ENCODE results near the gene TNNT2. TPM values are rescaled to one million over a fixed set of nuclear protein-coding genes. Genes with fewer than 3 reads are reported as not detected.

Gene TNNT2
- total RNA-seq, 1 experiment from 2014 or later: not detected

DNA sequence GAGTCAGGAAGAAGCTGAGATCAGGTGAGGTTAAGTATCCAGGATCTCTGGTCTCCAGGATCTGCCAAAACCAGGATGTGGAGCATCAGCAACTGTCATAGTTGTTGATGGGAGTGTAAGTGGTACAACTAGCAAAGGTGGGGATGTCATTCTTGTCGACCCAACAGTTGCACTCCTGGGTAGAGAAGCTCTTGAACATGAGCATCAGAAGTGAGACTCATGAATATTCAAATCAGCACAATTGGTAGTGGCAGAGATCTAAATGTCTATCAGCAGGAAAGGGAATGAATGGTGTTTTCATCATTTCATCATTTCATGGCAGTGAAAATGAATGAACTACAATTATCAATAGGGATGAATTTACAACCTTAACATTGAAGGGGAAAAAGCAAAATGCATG is 25.9 kb upstream of the TNNT2 start:
- no peak for DNase-seq (ENCODE audit: low read depth)

DNA sequence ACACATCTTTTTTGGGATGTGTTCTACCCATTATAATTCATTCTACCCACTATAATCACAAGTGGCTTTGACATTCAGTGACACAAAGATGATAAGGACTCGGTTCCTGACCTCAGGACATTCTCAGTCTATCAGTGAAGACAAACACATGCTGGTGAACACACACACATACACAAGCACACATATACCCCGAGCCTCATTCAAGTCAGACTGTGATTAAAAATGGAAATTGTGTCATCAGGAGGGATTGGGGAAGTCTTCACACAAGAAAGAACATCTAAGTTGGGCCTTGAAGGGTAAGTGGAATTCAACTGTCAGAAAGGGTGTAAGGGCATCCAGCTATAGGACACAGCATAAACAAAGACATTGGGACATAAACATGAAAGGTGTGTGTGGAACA is 24.2 kb upstream of the TNNT2 start:
- no peak for DNase-seq (ENCODE audit: low read depth)

DNA sequence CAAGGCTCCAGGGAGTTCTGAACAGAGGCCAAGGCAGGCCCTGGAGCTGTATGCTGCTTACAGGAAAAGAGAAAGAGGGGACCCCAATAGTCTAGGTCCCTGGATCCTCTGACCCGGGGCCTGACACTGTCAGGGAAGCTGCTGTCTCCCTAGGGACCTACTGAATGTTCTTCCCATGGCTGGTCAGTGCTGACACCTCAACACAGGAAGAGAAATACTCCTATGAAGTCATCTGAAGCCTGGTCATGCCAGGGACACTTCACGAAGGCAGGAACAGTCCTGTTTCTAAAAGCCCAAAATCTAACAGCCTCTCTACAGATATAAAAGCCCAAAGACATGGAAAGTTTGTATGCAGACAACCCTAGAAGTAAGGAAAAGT is 23.4 kb upstream of the TNNT2 start:
- no peak for DNase-seq (ENCODE audit: low read depth)

DNA sequence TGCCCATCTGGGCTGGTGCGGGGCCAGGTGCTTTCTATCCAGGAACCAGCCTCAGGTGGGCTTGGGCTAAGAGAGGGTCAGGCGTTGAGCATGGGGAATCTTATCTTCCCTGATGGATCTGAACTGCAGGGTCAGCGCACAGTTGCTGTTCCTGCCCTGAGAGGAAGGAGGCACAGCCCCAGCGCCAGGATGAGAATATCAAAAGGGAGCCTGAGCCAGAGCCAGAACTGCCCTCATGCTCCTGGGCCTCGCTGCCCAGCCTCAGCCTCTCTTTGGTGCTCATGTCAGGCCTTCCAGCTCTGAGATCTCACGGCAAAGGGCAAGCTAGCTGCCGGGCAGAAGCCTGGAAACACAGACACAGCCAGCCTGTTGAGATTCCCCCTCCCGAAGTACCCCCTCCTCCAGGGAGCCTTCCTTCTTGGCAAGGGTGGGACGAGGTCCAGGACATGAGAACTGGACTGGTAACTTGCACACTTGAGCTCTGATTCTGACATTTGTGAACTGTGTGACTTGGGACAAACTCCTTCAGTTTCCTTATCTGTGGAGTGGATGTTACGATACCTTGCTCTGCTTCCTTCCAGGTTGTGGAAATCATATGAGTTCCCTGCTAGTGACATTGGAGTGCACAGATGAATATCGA is 22.9 kb upstream of the TNNT2 start:
- DNase-seq (ENCODE audit: low read depth): no peak

DNA sequence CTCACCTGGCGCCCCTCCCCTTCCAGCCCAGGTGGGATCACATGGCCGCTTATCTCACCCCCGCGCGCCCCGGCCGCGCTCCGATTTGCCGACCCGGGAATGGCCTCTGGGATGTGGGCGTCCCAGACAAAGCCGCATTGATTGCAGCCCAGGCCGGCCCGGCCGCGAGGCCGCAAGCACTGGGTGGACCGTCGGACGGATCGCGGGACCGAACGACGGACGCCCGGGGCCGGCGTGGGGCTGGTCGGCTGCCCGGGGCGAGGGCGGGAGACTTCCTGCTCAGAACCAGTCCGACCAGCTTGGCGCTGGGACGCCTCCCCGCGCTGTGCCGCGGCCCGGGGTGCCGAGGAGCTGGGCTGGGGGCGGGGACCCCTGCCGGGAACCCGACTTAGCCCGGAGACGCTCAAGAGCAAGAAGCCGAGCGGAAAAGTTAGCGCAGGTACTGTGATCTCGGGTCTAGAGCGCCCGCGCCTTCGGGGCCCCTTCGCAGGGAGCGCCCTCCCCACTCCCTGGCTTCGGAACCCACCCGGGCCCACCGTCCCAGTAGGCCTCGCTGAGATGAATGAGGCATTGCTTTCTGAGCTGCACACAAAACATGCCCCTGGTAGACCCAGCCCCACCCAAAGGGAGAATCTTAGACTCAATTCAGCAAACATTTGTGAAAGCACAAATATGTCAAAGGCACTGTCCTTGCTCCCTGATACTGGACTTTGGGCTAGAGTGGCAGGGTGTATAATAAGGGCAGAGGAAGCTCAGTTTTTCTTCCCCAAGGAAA is 22.1 kb upstream of the TNNT2 start:
- DNase-seq (ENCODE audit: low read depth): no peak

- DNase-seq (ENCODE audit: low read depth): no peak
Measured at GRCh38 chr1:201399018-201399351, 21.5 kb upstream of the TNNT2 start, which contains the start of gene LAD1. Gene LAD1, minus strand, starts transcription at chr1:201399324. Its CDS starts 18 bp downstream, at chr1:201399306.

DNA sequence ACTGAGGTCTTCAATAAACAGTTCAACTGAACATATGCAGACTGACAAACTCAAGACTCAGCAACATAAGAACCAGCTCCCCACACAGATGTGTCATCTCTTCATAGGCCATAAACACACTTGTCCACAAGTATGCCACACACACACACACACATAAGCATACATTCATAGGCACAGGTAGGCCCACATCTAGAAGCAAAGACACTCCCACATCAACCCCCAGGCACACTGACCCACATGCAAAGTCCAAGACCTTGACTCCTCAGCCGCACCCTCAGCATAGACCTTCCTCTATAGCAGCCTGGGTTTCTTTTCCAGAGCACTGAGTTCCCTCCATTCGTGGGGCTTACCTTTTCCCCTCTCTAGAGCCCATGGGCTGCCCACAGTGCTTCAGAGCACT is 20.2 kb upstream of the TNNT2 start:
- DNase-seq (ENCODE audit: low read depth): no peak

- DNase-seq (ENCODE audit: low read depth): no peak
Measured at GRCh38 chr1:201396861-201397464, 19.5 kb upstream of the TNNT2 start.

DNA sequence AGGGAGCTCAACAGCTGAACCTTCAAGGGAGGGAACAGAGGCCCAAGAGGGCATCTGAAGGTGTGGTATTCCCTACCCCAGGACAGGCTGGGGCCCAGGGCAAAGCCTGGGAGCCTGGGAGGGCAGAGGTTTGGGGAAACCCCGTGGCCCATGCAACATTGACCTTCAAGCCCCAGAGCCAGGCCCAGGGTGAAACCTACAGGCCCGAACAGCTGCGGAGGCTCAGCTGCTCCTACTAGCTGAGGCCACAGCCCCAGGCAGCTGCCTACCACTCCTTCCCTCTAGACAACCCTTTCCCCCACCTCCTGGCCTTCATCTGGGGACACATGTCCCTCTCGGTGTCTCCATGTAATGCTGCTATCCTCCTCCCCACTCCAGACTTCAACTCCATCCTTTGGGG is 18.5 kb upstream of the TNNT2 start:
- no peak for DNase-seq (ENCODE audit: low read depth)

- no peak for DNase-seq (ENCODE audit: low read depth)
Measured at GRCh38 chr1:201394591-201394990, 17.1 kb upstream of the TNNT2 start.

DNA sequence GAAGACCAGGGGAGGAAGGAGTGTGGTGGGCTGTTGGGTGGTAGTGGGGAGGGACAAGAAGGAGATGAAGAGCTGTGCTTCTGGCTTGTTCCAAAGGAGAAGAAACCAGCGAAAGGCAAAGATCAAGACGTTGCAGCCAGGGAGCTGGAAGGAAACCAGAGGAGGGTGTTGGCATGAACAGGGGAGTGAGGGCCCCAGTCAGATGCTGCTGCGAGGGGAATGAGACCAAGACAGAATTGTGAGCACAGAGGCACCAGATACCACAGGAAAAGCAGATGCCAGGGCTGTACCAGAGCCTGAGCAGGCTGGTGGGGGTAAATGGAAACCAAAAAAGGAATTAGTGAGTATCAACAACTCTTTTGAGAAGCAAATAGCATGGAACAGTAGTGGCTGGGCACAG is 15.6 kb upstream of the TNNT2 start:
- no peak for DNase-seq (ENCODE audit: low read depth)

- DNase-seq (ENCODE audit: low read depth): no peak
Measured at GRCh38 chr1:201391651-201392511, 14.4 kb upstream of the TNNT2 start.

GRCh38 chr1:201391225-201391624 is 13.7 kb upstream of the TNNT2 start:
- DNase-seq (ENCODE audit: low read depth): no peak

DNA sequence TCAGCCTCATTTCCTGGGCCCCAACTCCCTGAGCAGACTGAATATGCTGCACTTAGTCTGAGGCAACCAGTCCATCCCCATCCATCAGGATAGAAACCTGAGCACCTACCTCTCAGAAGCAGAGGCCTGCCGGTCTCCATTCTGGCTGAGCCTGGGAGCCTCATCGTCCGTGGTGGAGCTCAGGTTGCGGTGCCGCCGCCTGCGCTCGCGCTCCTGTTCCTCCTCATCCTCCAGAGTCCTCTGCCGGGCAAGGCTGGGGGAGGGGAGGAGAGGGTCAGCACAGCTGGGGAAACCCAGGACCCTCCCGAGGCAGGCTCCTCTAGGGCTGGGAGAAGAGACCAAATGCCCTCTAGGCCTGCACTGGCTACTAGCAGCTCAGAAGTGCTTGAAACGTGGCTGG is 11.6 kb upstream of the TNNT2 start:
- DNase-seq (ENCODE audit: low read depth): no peak

DNA sequence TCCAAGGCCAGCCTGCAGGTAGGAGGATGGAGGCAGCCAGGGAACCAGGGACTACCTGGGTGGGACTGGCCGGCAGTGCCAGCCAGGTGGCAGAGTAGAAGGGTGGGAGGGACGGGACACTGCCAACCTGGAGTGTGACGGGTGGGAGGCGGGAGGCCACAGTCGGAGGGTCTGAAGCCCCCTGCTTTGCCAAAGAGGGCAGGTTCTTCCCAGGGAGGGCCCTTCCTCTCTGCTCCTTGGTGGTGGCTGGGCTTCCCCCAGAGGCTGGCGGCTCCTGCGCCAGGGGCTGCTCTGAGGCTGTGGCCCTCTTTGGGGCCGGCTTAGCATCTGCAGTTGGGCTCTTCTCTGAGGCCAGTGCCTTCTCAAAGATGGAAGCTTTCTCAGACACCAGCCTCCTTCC is 8.7 kb upstream of the TNNT2 start:
- DNase-seq (ENCODE audit: low read depth): no peak

DNA sequence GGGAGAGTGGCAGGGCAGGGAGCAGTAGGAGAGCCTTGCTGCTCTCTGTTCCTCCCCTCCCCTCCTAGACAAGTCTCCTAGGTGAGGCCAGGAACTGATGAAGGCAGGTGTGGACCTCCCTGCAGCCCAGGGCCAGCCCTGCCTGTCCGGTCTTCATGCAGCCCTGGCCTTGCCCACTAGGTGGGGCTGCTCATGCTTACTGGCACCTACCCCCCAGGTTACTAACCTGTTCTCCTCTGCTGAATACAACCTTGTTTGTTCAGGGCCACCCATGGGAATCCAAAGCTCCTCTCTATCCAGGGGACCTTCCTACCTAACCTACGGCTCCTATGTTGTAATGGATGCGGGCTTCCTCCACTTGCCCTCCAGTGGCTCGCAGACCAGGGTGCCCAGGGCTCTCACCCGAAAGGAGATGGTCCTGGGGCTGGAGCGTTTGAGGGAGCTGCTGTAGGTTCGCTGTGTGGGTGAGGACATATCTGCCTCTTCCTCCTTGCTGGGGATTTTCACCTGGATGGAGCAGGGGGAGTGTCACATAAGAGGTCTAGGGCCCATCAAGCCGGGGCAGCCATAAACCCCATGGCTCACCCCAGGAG is 7.9 kb upstream of the TNNT2 start:
- DNase-seq (ENCODE audit: low read depth): peak; percentile 12

DNA sequence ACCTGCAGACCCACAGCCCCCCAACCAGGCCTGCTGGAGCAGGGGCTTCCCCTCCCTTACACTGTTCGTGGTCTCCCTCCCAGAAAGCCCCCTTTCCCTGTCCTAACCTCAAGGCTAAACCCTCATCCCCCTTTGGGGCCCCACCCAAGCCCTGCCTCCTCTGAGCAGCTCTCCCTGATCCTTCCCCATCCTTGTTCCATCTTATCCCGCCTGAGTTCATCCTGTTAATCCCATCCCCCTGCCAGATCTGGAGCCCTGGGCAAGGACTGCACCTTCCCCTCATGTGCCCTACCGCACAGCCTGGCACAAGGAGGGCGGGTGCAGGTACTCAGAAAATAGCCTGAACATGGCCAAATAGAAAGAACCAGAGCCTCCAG is 6.9 kb upstream of the TNNT2 start:
- DNase-seq (ENCODE audit: low read depth): no peak

DNA sequence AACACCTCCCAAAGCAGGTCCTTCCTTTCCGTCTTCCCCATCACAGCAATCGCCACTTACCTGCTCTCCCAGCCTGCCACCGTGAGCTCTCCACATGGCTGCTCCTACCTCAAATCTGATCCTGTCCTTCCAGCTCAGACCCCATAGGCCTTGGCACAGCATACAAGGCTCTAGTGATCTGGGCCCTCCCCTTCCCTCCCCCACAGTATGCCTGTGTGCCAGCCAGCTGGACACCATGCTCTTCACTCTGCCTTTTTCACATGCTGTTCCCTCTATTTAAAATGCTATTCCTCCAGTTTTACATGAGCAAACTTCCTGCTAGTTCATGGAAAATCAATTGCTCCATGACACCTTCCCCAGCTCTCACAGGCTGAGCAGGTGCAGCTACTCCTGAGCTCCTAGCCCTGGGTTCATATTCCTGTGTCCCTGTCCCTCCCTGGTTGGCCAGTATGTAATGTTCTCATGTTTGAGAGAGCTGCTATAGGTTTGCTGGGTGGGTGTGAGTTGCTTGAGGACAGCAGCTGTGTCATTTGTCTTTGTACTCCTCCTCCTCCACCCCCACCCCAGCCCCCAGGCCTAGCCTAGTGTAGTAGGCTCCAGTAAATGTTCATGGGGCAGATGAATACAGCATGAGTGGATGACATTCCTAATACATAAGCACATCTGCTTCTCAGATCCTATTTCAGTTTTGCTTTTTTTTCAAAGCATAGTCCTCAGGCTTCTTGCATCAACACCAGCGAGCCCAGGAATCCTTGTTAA is 6.3 kb upstream of the TNNT2 start:
- DNase-seq (ENCODE audit: low read depth): peak; percentile 66

DNA sequence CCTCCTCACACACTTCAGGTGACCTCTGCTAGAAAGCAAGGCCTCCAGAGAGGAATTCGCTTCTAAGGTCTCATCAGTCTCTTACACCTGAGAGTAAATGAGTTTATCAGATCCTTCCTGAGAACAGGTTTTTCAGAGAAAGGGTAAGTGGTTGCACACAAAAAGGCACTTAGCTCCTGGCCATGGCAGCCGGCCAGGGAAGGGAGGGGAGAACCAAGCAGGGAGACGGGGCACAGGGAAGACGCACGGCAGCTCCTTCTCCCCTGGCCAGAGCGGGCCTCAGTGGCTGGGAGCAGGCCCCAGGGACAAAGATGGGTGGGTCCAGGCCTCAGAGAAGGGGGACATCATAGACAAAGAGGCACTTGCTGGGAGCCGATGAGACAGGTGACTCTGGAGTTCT is 3.6 kb upstream of the TNNT2 start:
- no peak for DNase-seq (ENCODE audit: low read depth)

DNA sequence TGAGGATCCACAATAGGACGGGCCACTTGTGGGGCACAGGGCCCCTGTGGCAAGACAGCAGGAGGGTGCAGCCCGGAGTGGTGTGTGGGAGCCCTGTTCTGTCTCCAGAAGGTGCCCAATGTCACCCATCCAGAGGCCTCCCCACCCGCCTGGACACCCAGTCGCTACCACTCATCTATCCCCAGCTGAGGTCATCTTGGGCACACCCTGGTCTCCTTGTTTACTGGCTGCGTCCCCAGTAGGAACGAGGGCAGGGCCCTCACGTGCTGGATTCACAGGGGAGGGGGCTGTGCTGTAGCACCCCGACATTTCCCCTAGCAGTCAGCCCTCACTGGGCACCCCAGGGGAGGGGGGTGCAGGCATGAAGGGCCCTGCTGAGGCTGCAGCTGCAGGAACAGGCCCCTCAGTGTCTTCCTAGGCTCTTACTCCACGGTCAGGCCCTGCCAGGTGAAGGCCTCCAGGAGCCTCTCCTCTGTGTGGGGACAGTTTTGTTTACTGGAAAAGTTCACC is 2.3 kb upstream of the TNNT2 start:
- DNase-seq (ENCODE audit: low read depth): no peak

DNA sequence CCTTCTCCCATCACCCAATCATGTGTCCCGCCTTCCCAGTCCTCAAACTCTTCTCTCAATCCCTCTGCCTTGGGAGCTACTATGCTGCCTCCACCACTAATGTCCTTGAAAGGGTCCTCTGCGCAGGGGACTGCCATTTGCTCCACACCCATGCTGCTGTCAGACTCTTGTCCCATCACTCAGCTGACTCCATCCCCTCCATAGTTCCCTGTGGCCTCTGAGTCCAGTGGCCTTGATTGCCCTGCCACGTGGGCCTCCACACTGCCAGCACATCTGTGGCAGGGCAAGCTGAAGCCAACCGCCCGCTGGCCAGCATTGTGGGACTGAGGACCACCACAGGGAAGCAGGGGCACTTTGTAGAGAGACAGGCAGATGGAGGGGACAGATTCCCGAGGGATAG is 1.3 kb upstream of the TNNT2 start:
- DNase-seq (ENCODE audit: low read depth): no peak

All from RPMI7951 (cell line).